Gastrocnemius medialis (tissue), 4 donors: Measurements from ENCODE around the gene ARMC2. TPM values are rescaled to one million over a fixed set of nuclear protein-coding genes. Genes with fewer than 3 reads are reported as not detected.
"Not testable (repeated sequence)": the region's sequence is repeated elsewhere in the genome, so short reads cannot be mapped to it uniquely, and the experiment has no call there.

Experiments used
- ATAC-seq, 2 donors: fragments of 150-250 bp; one replicate each; pipeline ENCODE4 v1.9.1; 2016
- DNase-seq, 2 donors: peaks; one replicate each; pipeline ENCODE4 v3.0.0-alpha.2; 2019
- H3K27ac ChIP-seq, 4 donors: fragments of 200-600 bp; sonication (generic); 1 replicate in 1 of 4; 2 replicates in 3 of 4; pipeline ENCODE4 v1.5.1; 2016 to 2018; ENCODE audit warnings: mild to moderate bottlenecking in 2 of 4, moderate library complexity in 1 of 4
- H3K27me3 ChIP-seq, 3 donors: fragments of 200-600 bp; sonication (generic) in 2 of 3; 1 replicate in 1 of 3; 2 replicates in 2 of 3; pipeline versions ENCODE4 v1.5.1 to v1.6.0; 2016 to 2019; ENCODE audit warnings: mild to moderate bottlenecking in 1 of 3, moderate library complexity in 1 of 3
- H3K36me3 ChIP-seq, 2 donors: fragments of 200-600 bp; sonication (generic) in 1 of 2; one replicate each; pipeline ENCODE4 v1.5.1; 2017 to 2018
- H3K4me1 ChIP-seq, 2 donors: fragments of 200-600 bp; sonication (generic) in 1 of 2; one replicate each; pipeline ENCODE4 v1.5.1; 2016 to 2017; ENCODE audit warnings: mild to moderate bottlenecking in 2 of 2
- H3K4me3 ChIP-seq, 4 donors: fragments of 200-600 bp; sonication (generic) in 3 of 4; 1 replicate in 1 of 4; 2 replicates in 3 of 4; pipeline ENCODE4 v1.5.1; 2016 to 2019; ENCODE audit warnings: mild to moderate bottlenecking in 2 of 4
- H3K9me3 ChIP-seq, 3 donors: fragments of 200-600 bp; sonication (generic) in 2 of 3; 1 replicate in 1 of 3; 2 replicates in 2 of 3; pipeline ENCODE4 v1.5.1; 2016 to 2019
- CTCF ChIP-seq, 5 experiments: fragments of 450-650 bp in 3 of 5; fragments of 200-600 bp in 2 of 5; sonication (generic) in 2 of 5; IDR thresholded peaks in 4 of 5; conservative IDR thresholded peaks in 1 of 5; 1 replicate in 4 of 5; 2 replicates in 1 of 5; pipeline ENCODE4 v1.5.1; 2016 to 2019; ENCODE audit warnings: antibody characterized with exemption in 5 of 5, mild to moderate bottlenecking in 3 of 5, moderate library complexity in 3 of 5
- POLR2A ChIP-seq, 2 donors: fragments of 450-650 bp; IDR thresholded peaks; one replicate each; pipeline ENCODE4 v1.6.1; 2017; ENCODE audit warnings: antibody characterized with exemption in 2 of 2, mild to moderate bottlenecking in 2 of 2, moderate library complexity in 2 of 2
- in situ Hi-C, 4 donors: fragments of 200-750 bp; cut with MboI; loops; one replicate each; pipeline versions ENCODE4 v1.15.0 to v1.8.0; 2017; ENCODE audit warnings: low sequenced_read_pairs in 4 of 4
- intact Hi-C: fragments of 100-400 bp; cut with DNase I; formaldehyde crosslinking; loops from one replicate; pipeline ENCODE4 v1.15.1; 2023; ENCODE audit warnings: low total_unique reads
- total RNA-seq, 4 donors: library from RNA; depleted of rRNA; stranded (reverse); fragments of >200 nt; gene quantifications; one replicate each; pipeline versions ENCODE4 v1.1.0 to v1.2.3, GENCODE V29; 2016

Gene ARMC2
- total RNA-seq, 4 donors from 2014 or later: 0.20 to 1.8 (median 0.56) TPM

GRCh38 chr6:108888052-108888451 lies 39.8 kb downstream of the ARMC2 start:
- no peak overlapping the region for H3K4me3 ChIP-seq
- intact Hi-C loops (no loop called here), in situ Hi-C loops (loop anchor here in 1 of 4 donors (10.0 kb wide), 1 partner anchor 353 kb away; no protein-coding TSS in a partner anchor)
- no peak overlapping the region for H3K27ac ChIP-seq
- ATAC-seq (no peak), DNase-seq (no peak)
- H3K4me1 ChIP-seq: no peaks in the 10 kb centered on the region
- no peaks in the 10 kb centered on the region for H3K36me3 ChIP-seq
- no peaks in the 10 kb centered on the region for H3K9me3 ChIP-seq
- H3K27me3 ChIP-seq: no peaks in the 10 kb centered on the region
- no peak for TF ChIP-seq POLR2A (IDR thresholded peaks at IDR 0.05)
- no peak for TF ChIP-seq CTCF (IDR thresholded peaks at IDR 0.05 in 4 of 5, conservative IDR thresholded peaks at IDR 0.05 in 1 of 5)

GRCh38 chr6:108888745-108889144 lies 40.5 kb downstream of the ARMC2 start:
- Histone ChIP-seq H3K9me3 (no peaks in the 10 kb centered on the region), H3K27me3 (no peaks in the 10 kb centered on the region), H3K36me3 (no peaks in the 10 kb centered on the region), H3K27ac (no peak overlapping the region), H3K4me1 (peaks cover 4 to 6% of the 10 kb centered on the region in 2 donors), H3K4me3 (no peak overlapping the region)
- in situ Hi-C loops: loop anchor here in 1 of 4 donors (10.0 kb wide), 1 partner anchor 354 kb away; no protein-coding TSS in a partner anchor
- ATAC-seq (peak in 1 of 2 donors; percentile 27), DNase-seq (no peak)
- intact Hi-C loops: no loop called here
- no peak for TF ChIP-seq POLR2A (IDR thresholded peaks at IDR 0.05)
- TF ChIP-seq CTCF (IDR thresholded peaks at IDR 0.05 in 4 of 5, conservative IDR thresholded peaks at IDR 0.05 in 1 of 5): no peak

GRCh38 chr6:108890898-108891297 lies 42.7 kb downstream of the ARMC2 start:
- H3K36me3 ChIP-seq, intact Hi-C loops, H3K27ac ChIP-seq, ATAC-seq, H3K4me3 ChIP-seq, DNase-seq, H3K27me3 ChIP-seq, H3K4me1 ChIP-seq, H3K9me3 ChIP-seq: not testable (repeated sequence)
- in situ Hi-C loops: loop anchor here (5.0 to 10.0 kb wide), 4 partner anchors 44 to 349 kb away; partner anchors contain the start of gene ARMC2 (in 2 of the 4)

- DNase-seq (no peak), ATAC-seq (no peak)
- Histone ChIP-seq H3K27me3 (no peaks in the 10 kb centered on the region), H3K36me3 (no peaks in the 10 kb centered on the region), H3K4me3 (no peak overlapping the region), H3K4me1 (peaks cover 31 to 37% of the 10 kb centered on the region in 2 donors), H3K27ac (peak overlapping the region; percentile 55 to 75 (median 62)), H3K9me3 (no peaks in the 10 kb centered on the region)
- TF ChIP-seq CTCF (IDR thresholded peaks at IDR 0.05 in 4 of 5, conservative IDR thresholded peaks at IDR 0.05 in 1 of 5) (no peak), POLR2A (IDR thresholded peaks at IDR 0.05) (no peak)
- intact Hi-C loops (loop anchor here (5.0 kb wide), 1 partner anchor 113 kb away; no protein-coding TSS in a partner anchor), in situ Hi-C loops (loop anchor here in 2 of 4 donors (10.0 kb wide), 2 partner anchors 51 to 351 kb away; partner anchors contain the start of gene ARMC2 (in 1 of the 2))
Measured at GRCh38 chr6:108895571-108895970, 47.3 kb downstream of the ARMC2 start.

- in situ Hi-C loops (loop anchor here in 2 of 4 donors (10.0 kb wide), 2 partner anchors 51 to 351 kb away; partner anchors contain the start of gene ARMC2 (in 1 of the 2)), intact Hi-C loops (loop anchor here (5.0 kb wide), 1 partner anchor 114 kb away; no protein-coding TSS in a partner anchor)
- no peaks in the 10 kb centered on the region for H3K36me3 ChIP-seq
- TF ChIP-seq CTCF (IDR thresholded peaks at IDR 0.05 in 4 of 5, conservative IDR thresholded peaks at IDR 0.05 in 1 of 5): no peak
- TF ChIP-seq POLR2A (IDR thresholded peaks at IDR 0.05): no peak
- DNase-seq (no peak), ATAC-seq (no peak)
- peak overlapping the region; percentile 55 to 75 (median 62) for H3K27ac ChIP-seq
- H3K4me1 ChIP-seq: peaks cover 31 to 37% of the 10 kb centered on the region in 2 donors
- H3K4me3 ChIP-seq: no peak overlapping the region
- no peaks in the 10 kb centered on the region for H3K9me3 ChIP-seq
- H3K27me3 ChIP-seq: no peaks in the 10 kb centered on the region
Measured at GRCh38 chr6:108896111-108896661, 48.0 kb downstream of the ARMC2 start.
